PC-9 (cell line): ENCODE data around the gene CEP162.

Source experiments
- CTCF ChIP-seq: fragments of 200-600 bp; sonication (generic); conservative IDR thresholded peaks from 2 replicates; pipeline ENCODE4 v1.6.1; 2017; ENCODE audit warnings: mixed run types, antibody characterized with exemption, mild to moderate bottlenecking, moderate library complexity
- EZH2 ChIP-seq: fragments of 200-600 bp; sonication (generic); IDR thresholded peaks from 2 replicates; pipeline ENCODE4 v1.8.0; 2017; ENCODE audit warnings: antibody characterized with exemption, low read depth

- TF ChIP-seq CTCF (no peak), EZH2 (no peak)
These were observed 55.4 kb downstream of the CEP162 start for GRCh38 chr6:84172080-84172479.
